ENCODE measurements around the gene NUAK1.

The NUAK1 gene

GRCh38 chr12:106125351-106126095 is 13.2 kb downstream of the NUAK1 start:
- ChIA-PET POLR2A (interaction anchor here (0.6 to 1.0 kb wide), 2 partner anchors 158 to 350 kb away, joined by 3 to 4 read pairs; no protein-coding TSS in a partner anchor), CTCF (interaction anchor here (0.7 to 4.1 kb wide), 3 partner anchors 11 to 705 kb away, joined by 3 to 23 read pairs (median 5); no protein-coding TSS in a partner anchor)
- no peak overlapping the region for H3K4me3 ChIP-seq (ENCODE audit: low read depth, low read length)
- DNase-seq (ENCODE audit: low read depth, low spot score), result no peak
- no peak for TF ChIP-seq CTCF (IDR thresholded peaks at IDR 0.05; ENCODE audit: insufficient read depth, low read length, missing control alignments)

DNA sequence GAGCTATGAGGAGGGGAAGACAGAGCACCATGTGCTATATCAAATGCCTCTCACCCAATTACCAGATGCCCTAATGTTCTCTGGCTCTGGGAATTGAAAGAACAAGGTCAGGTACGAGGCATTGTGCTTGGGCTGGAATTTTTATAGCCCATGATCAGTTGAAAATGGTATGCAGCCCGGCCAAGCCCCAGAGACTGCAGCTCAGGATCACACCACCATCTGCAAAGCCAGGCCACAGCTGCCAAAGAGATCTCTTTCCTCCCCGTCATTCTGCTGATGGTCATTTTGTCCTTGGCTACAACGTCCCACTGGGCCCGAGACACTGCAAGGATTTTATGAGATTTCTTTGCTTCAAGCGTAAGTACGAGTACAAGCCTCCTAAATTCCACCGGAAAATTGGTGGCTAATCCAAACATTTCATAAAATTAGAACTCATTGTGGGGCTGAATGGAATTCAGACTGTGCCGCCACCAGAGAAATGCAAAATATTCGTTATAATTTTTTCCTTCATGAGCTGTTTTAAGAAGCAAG is 15.1 kb downstream of the NUAK1 start:
- ChIA-PET CTCF (interaction anchor here (0.6 to 2.9 kb wide), 5 partner anchors 10 to 438 kb away, joined by 3 to 14 read pairs (median 3); no protein-coding TSS in a partner anchor), POLR2A (interaction anchor here (0.6 to 1.3 kb wide), 6 partner anchors 10 to 28 kb away, joined by 3 to 4 read pairs (median 3); partner anchors contain the start of gene NUAK1)
- no peak for TF ChIP-seq CTCF (IDR thresholded peaks at IDR 0.05; ENCODE audit: insufficient read depth, low read length, missing control alignments)
- H3K4me3 ChIP-seq (ENCODE audit: low read depth, low read length), result no peak overlapping the region
- no peak for DNase-seq (ENCODE audit: low read depth, low spot score)

- DNase-seq (ENCODE audit: low read depth, low spot score), result no peak
- no peak for TF ChIP-seq CTCF (IDR thresholded peaks at IDR 0.05; ENCODE audit: insufficient read depth, low read length, missing control alignments)
- POLR2A ChIA-PET, result interaction anchor here (0.8 to 1.3 kb wide), 4 partner anchors 10 to 16 kb away, joined by 3 to 4 read pairs (median 4); partner anchors contain the start of gene NUAK1
- no peak overlapping the region for H3K4me3 ChIP-seq (ENCODE audit: low read depth, low read length)
- CTCF ChIA-PET, result interaction anchor here (1.0 to 2.9 kb wide), 4 partner anchors 10 to 417 kb away, joined by 3 to 14 read pairs (median 7); no protein-coding TSS in a partner anchor
Observed at GRCh38 chr12:106123110-106123509, 15.6 kb downstream of the NUAK1 start.

GRCh38 chr12:106122004-106122403 is 16.8 kb downstream of the NUAK1 start:
- CTCF ChIA-PET, result interaction anchor here (1.7 to 2.9 kb wide), 3 partner anchors 12 to 416 kb away, joined by 5 to 14 read pairs (median 9); no protein-coding TSS in a partner anchor
- no peak overlapping the region for H3K4me3 ChIP-seq (ENCODE audit: low read depth, low read length)
- no peak for TF ChIP-seq CTCF (IDR thresholded peaks at IDR 0.05; ENCODE audit: insufficient read depth, low read length, missing control alignments)
- POLR2A ChIA-PET, result no interaction called here
- no peak for DNase-seq (ENCODE audit: low read depth, low spot score)

- CTCF ChIA-PET, result interaction anchor here (0.6 to 2.9 kb wide), 2 partner anchors 16 to 552 kb away, joined by 3 to 9 read pairs; no protein-coding TSS in a partner anchor
- no peak for TF ChIP-seq CTCF (IDR thresholded peaks at IDR 0.05; ENCODE audit: insufficient read depth, low read length, missing control alignments)
- DNase-seq (ENCODE audit: low read depth, low spot score), result no peak
- H3K4me3 ChIP-seq (ENCODE audit: low read depth, low read length), result no peak overlapping the region
- POLR2A ChIA-PET, result no interaction called here
Observed at GRCh38 chr12:106120519-106121105, 18.1 kb downstream of the NUAK1 start.

All from AG04449 (cell line).